NOMO-1 treated with DMSO at 0.1 percent for 48 hours (cell line): Measurements from ENCODE around the gene CCDC112.
"Not testable (repeated sequence)": the region's sequence is repeated elsewhere in the genome, so short reads cannot be mapped to it uniquely, and the experiment has no call there.

Experiments
- DNase-seq: peaks from one replicate; lab custom pipeline; 2025; ENCODE audit not compliant: unreplicated experiment; lab: John Stamatoyannopoulos, UW

Gene CCDC112, protein sequence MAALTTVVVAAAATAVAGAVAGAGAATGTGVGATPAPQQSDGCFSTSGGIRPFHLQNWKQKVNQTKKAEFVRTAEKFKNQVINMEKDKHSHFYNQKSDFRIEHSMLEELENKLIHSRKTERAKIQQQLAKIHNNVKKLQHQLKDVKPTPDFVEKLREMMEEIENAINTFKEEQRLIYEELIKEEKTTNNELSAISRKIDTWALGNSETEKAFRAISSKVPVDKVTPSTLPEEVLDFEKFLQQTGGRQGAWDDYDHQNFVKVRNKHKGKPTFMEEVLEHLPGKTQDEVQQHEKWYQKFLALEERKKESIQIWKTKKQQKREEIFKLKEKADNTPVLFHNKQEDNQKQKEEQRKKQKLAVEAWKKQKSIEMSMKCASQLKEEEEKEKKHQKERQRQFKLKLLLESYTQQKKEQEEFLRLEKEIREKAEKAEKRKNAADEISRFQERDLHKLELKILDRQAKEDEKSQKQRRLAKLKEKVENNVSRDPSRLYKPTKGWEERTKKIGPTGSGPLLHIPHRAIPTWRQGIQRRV

DNA sequence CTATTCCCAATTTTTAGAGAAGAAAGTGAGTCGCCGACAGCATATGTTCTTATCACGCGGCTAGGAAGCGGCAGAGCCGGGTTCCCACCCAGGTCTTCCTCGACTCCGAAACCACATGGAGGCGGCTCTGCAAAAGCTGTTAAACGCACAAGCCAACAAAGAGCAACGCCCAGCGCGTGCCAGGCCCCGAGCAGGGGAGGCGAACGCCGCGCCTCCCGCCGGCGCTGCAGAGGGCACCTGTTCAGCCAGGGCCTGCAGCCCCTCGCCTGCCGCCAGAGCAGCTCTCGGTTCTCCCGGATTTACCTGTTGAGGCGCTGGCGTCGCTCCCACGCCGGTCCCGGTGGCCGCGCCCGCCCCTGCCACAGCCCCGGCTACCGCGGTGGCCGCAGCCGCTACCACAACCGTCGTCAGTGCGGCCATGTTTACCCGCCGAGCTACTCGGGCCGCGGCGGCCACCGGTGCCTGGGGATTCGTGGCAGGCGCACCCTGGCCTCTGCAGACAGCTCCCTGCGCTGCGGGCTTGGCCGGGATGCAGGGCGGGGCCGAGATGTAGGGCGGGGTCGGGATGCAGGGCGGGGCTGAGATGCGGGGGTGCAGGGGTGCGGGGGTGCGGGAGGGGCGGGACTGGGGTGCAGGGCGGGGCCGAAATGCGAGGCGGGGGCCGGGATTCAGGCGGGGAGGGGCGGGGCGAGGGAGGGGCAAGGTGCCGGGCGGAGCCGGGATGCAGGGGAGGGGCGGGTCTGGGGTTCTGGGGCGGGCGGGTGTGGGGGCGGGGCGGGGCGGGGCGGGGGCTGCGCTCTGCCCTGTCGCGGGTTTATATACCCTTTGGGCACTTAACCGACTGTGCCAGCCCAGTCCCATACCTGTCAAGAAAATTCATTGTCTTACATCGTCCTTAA, at the start of gene CCDC112:
Gene CCDC112, minus strand, starts transcription at position 531 of the 899 bp plus-strand sequence. Its CDS starts 111 bp downstream, at position 420.
- DNase-seq, result peak; percentile 44

DNA sequence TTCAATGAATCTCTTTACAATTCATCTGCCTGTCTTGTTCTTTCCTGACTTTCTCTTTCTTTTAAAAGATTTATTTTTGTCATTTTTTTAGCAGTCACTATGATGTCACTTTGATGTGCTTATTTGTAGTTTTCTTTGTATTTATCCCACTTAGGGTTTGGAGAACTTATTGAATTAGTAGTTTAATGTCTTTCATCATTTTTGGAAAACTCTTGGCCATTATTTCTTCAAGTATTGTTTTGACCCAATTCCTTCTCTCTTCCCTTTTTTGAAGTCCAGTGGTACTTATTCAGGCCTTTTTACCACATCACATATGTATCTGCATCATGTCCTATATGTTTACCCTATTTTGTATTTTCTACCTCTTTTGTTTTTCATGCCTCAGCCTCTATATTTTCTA, 48.9 kb upstream of the CCDC112 start:
- DNase-seq, result no peak

DNA sequence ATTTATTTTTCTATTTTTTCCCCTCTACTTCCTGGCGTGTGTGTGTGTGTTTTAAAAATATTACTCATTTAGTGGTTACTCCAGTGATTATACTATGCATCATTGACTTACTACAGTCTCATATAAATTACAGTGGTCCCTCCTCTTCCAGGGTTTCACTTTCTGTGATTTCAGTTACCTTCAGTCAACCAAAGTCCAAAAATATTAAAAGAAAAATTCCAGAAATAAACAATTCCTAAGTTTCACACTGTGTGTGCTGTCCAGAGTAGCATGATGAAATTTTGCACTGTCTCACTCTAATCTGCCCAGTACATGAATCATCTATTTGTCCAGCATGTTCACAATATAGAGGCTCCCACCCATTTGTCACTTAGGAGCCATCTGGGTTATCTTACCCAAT, 47.4 kb upstream of the CCDC112 start:
- no peak for DNase-seq

DNA sequence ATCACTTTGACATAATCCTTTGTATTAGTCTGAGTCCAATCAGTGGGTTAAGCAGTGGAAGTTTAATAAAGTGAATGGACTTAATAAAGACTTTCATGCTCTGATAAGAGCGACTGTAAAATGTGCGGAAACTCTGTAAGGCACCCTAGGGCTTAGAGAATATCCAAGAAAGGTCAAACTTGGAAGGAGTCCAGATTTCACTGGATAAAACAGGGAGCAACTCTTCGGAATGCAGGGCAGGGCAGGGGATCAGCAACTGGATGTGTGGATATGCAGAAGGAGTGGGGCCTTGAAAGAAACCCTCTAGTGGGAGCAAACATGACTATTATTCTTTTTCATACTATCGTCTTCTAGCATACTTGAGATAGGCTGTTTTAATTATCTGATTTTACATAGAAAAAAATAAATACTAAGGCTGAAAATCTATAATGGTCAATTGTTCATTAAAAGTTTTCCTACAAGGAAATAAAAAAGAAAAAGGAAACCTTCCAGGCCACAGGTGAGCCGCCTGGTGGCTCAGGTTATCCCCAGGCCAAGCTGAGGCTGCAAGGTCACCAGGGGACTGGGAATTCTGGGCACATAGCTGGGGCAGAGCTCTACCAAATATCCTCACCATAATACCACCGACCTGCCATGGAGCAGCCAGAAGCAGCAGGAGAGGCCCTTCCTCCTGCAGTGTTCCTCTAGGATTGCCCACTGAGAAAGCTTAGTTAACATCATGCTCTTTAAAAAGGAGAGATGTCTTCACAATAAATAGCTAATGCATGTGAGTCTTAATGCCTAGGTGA, 46.3 kb upstream of the CCDC112 start:
- DNase-seq, result no peak

DNA sequence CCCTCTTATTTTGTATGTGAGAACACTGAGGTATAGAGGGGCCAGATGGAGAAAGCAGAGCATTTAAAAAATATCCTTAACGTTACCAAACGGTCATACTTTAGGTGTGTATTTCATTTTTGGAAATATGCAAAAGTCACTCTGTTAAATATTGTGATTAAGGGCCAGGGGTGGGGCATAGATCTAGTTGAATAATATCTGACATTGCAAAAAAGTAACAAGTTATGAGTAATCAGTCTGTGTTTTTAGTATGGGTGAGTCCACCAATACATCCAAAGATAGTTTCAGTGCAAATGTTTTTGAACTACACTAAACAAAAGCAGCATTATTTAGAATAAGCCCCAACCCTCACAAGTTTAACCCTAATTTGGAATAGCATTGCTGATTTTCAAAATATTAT, 45.3 kb upstream of the CCDC112 start:
- DNase-seq, result no peak

DNA sequence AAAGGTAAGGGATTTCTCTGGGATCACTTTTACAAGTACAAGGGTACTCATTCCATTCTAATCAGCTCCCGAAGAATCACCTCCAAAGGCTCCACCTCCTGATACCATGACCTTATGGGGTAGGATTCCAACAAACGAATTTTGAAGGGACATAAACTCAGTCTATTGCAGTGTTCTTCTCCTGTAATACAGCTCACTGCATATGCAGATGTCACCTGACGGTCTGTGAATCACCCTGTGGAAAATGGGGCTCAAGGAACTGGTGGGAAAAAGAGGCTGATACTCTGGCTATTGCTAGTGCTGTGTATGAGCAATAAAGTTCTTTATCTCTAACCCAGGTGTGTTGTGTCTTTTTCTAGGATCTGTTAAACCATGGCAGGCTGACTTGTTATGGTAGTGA, 42.4 kb upstream of the CCDC112 start:
- no peak for DNase-seq

DNA sequence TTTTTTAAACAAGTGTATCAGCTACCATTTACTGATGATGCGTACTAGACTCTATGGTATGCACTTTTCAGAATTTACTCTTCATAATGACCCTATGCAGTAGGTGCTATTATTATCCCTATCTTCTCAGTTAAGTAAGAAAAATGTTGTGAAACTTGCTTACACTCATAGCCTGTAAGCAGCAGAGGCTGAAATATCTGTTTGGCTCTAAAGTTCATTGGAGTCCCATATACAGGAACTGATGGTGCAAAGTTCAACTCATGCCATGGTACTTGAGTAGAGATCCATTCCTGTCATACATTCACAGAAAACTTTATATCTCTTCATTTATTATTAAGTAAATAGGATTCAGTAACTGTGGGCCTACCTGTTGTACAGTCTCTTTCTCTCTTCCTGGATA, 41.4 kb upstream of the CCDC112 start:
- DNase-seq, result no peak

DNA sequence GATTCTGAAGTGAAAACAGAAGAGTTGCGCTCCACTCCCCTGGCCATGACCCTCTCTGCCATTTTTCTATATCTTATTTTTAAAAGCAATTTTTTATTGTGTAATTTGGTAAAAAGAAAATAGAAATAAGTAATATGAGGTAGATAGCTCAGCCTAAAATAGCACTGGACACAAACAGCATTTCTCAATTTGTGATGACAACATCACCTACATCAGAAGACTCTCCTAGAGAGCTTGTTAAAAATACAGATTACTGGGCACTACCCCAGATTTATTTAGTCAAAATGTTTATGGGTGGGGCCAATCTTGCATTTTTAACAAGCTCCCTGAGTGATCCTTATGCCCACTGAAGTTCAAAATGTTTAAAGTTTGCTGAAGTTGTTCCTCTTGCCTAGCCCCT, 40.5 kb upstream of the CCDC112 start:
- DNase-seq, result no peak

DNA sequence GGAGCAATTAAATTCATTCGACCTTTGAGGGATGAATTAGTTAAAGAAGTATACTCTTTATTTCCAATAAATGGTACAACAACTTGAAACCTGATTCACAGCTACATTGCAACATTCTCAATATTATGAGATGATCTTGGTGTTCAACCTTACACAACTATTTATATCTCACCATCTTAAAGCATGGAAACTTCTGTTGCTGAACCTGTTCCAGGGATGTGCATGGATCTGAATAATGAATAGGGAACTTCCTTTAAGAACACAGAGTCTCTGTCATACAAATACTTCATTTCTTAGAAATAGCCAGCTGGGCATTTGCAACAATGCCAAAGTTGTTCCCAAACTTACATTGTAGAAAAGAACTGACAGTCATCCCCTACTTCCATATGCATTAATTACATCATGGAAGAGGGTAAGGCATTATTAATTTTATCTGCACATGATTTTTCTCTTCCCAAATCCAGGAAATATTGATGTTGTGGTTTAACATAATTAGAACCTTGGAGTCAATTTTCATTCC, 39.8 kb upstream of the CCDC112 start:
- DNase-seq, result no peak

DNA sequence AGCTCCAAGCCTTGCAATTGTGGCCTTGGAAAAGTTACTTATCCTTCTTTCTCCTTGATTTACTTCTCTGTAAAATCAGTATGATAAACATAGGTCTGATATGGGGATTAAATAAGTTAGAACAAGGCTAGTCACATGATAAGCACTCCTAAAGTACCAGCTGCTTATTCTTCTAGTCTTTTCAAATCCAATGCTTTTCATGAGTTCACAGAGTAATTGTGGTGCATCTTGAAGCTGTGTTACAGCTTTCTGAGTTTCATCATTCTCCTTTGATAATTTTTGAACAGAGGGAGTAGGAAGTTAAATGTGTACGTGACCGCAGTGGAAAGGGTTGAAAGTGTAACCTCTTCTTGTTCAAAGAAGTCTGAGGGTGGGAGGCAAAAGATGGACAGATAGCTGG, 38.8 kb upstream of the CCDC112 start:
- DNase-seq, result peak; percentile 9

DNA sequence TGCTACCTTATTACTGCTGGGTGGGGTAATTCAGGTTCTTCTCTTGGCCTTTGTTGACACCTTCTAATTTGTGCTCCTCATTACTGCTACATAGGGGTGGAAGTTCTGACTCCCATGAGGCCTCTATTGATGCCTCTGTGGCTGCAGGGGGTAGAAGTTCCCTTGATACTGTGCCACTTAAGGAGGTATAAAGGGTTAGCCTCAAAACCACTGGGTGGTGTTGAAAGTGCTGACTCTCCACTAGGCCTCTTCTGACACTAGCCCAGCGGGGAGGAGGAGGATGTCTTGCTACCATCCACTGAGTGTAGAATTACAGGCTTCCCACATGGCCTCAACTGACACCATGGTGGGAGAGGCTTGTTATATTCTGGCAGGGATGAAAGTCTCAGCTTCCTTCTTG, 36.7 kb upstream of the CCDC112 start:
- peak; percentile 34 for DNase-seq

DNA sequence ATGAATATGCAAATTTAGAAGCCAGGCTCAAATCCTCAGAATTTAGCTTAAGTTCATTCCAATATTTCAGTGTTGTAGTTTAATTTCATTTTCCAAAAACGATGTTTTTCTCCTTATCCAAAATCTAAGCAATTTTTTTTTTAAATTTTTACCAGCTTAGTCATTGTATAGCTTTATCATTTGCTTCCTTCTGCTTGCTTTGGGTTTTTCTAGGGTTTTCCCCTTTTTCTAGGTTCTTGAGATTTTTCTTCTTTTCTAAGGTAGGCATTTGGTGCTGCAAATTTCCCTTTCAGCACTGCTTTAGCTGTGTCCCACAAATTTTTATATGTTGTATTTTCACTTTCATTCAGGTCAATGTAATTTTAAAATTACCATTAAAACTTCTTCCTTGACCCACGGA, 34.4 kb upstream of the CCDC112 start:
- no peak for DNase-seq

DNA sequence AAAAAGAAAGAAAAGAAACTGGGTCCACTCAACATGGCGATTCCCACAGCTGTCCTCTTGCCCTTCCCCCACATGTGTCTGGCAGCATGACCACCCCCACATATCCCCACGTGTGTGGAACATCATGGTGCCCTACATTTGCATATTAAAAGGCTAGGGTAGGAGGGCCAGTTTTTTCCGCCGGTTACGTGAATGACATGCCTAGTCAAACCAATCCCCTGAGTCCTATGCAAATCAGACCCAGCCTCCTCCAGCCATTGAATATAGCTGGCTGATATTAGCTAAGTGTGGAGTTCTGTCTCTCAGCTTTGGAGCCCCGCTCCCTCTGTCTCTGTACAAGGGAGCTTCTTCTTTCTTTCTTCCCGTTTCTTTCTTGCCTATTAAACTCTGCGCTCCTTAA, 33.0 kb upstream of the CCDC112 start:
- peak; percentile 85 for DNase-seq

DNA sequence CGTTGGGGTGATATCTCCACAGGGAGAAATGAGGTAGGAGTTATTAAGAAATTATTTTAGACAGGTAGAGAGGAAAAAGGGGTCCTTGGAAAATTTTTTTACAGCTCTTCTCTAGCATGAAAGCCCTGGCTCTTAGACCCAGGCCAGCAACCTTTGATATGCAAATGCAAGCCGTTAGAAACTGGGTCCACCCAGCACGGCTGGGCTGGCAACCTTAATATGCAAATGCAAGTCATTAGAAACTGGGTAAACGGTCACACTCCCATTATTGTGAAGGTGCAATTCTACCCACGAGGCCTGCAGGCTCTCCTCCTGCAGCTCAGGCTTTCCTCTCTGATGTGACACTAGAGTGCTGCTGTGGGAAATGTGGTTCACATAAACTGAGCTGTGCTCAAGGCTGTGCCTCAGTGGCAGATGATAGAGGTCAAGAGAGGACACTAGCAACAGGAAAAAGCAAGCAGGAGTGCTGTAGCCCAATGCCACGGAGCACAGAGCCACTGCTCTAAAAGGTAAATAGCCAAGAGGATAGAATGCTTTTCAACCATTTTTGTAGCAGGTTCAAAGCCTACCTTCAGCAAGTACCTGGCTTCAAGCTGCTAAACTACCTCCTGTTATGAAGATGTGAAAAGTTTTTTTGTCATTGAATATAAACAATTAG, 32.3 kb upstream of the CCDC112 start:
- DNase-seq, result not testable (repeated sequence)

DNA sequence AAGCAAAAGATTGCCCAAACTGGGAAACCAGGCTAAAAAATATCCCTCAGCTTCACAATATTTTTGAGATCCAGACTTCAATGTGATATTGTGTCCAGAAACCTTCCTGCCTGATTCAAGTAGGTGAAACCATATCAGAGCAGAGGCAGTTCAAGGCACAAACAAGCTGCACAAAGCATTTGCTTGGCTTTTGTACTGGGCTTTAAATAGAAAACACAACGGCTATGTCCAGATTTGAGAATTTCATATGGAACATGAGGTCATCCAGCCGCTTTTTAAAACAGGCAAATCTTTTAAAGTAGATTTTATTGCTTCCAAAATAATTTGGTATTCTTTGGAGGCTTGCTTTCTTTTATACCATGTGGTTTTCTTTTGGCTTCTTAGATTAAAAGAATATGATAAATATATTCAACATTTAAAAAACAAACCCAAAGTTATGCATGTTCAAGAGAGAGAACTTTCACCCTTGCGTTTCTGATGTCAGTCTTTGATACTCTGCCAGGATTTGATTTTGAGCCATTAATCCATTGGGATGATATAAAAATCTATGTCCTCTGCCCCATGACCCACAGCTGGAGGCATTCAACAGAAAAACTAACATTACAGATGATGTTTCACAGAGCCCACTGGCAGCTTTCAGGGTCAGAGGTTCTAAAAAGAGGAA, 29.0 kb upstream of the CCDC112 start:
- DNase-seq, result no peak

DNA sequence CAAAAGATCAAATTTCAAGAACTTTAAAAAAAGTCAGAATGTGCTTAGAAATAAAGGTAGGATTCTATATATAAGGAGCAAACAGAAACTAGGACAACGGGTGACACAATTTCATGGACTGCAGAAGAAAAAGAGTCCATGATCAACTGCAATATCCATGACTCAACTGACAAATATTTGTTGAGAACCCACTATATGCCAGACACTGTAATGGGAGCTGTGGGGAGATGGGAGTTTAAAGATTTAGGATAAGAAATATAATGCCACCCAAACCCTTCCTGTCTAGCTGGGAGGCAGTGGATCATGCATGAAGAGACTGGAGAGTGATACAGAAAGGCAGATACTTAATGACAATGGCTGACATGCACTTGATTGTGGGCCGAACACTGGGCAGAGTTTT, 27.6 kb upstream of the CCDC112 start:
- no peak for DNase-seq

DNA sequence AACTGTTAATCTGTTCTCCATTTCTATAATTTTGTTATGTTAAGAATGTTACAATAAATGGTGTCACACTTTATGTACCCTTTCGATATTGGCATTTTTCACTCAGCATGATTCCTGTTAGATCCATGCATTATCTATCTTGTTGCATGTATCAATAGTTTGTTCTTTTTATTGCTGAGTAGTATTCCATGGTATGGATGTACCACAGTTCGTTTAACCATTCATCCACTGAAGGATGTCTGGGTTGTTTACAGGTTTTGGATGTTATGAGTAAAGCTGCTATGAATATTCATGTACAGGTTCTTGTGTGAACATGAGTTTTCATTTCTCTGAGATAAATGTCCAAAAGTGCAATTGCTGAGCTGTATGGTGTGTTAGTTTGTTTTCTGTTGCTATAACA, 26.3 kb upstream of the CCDC112 start:
- DNase-seq, result no peak

DNA sequence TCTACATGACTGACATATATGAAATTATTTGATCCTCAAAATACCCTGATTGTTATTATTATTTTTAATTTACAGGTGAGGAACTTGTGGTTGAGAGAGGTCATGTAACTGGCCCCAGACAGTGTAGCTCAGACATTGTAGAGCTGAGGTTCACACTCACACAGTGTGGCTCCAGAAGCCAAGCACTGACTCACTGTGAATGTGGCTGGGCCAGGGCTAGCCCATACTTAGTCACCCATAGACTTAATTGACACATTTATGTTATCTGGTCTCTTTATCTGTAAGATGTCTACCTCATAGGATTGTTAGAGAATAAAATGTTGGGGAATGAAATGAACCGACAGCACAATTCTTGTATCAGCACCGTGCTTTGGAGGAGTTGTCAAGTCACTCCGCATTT, 24.9 kb upstream of the CCDC112 start:
- no peak for DNase-seq

DNA sequence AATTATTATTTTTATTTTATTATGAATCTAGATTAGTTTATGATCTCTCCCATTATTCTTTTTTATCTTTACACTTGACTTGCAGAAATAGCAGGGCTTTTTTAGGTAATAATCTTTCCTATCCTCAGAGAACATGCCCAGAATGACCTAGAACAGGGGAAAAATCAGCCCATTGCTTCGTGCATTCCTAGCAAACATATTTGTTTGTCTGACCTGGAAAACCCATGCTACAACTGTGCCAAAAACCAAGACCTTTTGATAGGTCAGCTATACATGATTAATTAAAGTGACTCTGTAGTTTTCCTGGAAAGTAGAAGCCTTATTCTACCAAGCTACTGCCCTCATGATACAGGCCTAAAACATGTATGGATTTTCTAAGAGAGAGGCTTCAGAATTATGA, 24.1 kb upstream of the CCDC112 start:
- DNase-seq, result no peak

DNA sequence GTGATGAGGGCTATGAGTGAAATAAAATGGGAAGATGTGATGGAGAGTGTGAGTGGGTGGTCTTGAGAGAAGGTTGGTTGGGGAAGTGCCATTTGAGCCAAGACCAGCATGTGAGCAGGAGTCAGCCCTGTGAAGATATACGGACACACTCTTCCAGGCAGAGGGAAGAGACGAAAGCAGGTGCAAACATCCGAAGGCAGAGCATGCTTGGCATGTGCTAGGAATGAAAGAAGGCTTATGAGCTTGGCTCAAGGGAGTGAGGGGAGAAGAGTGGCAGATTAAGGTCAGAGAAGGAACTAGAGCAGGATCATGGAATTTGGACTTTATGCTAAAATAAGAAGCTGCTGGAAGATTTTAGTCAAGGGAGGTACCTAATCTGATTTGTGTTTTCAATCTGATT, 23.6 kb upstream of the CCDC112 start:
- no peak for DNase-seq
